ENCODE data around the gene USP37. TPM values are rescaled to one million over a fixed set of nuclear protein-coding genes. Genes with fewer than 3 reads are reported as not detected.
A peak's percentile ranks its signal among the peaks of the same experiment; 100 is the strongest.

Gene USP37
- total and polyA plus RNA-seq, 2 of the 13 experiments (the other 11 are each of a cell fraction or from before 2014, with no cell fraction given): 6.5 to 30.6 TPM

- TF ChIP-seq ZNF124 (CRISPR knock-in tag; IDR thresholded peaks at IDR 0.05): peak; percentile 40; the same call in 1 of the 2 replicates
- peak; percentile 90 for TF ChIP-seq DRAP1 (CRISPR knock-in tag; IDR thresholded peaks at IDR 0.05)
- peak; percentile 48; the same call in 1 of the 2 replicates for TF ChIP-seq GMEB1 (CRISPR knock-in tag; IDR thresholded peaks at IDR 0.05; ENCODE audit: borderline replicate concordance)
- TF ChIP-seq NR2F1 (CRISPR knock-in tag; IDR thresholded peaks at IDR 0.05): peak in 1 of 2 experiments; percentile 42; a peak in 1 of 4 replicates
- TF ChIP-seq PHB2 (IDR thresholded peaks at IDR 0.05; ENCODE audit: partially characterized antibody): no peak
- TF ChIP-seq ZNF556 (CRISPR knock-in tag; IDR thresholded peaks at IDR 0.05; ENCODE audit: borderline replicate concordance): 0 out of 2 replicates have a peak, but pooled peaks have one; percentile 51
- peak; percentile 22 for TF ChIP-seq ZNF33B (CRISPR knock-in tag; IDR thresholded peaks at IDR 0.05)
- peak; percentile 79; the same call in 1 of the 2 replicates for TF ChIP-seq FOXC1 (CRISPR knock-in tag; IDR thresholded peaks at IDR 0.05; ENCODE audit: borderline replicate concordance)
- no peak for TF ChIP-seq SOX6 (IDR thresholded peaks at IDR 0.05)
- peak; percentile 84 for TF ChIP-seq SOX6 (CRISPR knock-in tag; IDR thresholded peaks at IDR 0.05)
- peak; percentile 92 for TF ChIP-seq PHF21A (CRISPR knock-in tag; IDR thresholded peaks at IDR 0.05)
- TF ChIP-seq ZFY (CRISPR knock-in tag; IDR thresholded peaks at IDR 0.05): peak; percentile 87
- peak; percentile 93 for TF ChIP-seq ZNF281 (CRISPR knock-in tag; IDR thresholded peaks at IDR 0.05; ENCODE audit: borderline replicate concordance)
- TF ChIP-seq POLR2G (IDR thresholded peaks at IDR 0.05; ENCODE audit: low read depth, low read length): peak; percentile 96
- no peak for TF ChIP-seq PLRG1 (conservative IDR thresholded peaks at IDR 0.05)
- TF ChIP-seq ISL2 (CRISPR knock-in tag; IDR thresholded peaks at IDR 0.05): peak; percentile 74; the same call in 1 of the 2 replicates
- TF ChIP-seq ZNF747 (CRISPR knock-in tag; IDR thresholded peaks at IDR 0.05; ENCODE audit: borderline replicate concordance): peak; percentile 78; the same call in 1 of the 2 replicates
- peak; percentile 21; the same call in 1 of the 2 replicates for TF ChIP-seq ZBTB21 (CRISPR knock-in tag; IDR thresholded peaks at IDR 0.05)
- peak; percentile 80 for TF ChIP-seq SOX5 (CRISPR knock-in tag; IDR thresholded peaks at IDR 0.05; ENCODE audit: borderline replicate concordance)
- TF ChIP-seq ZNF335 (CRISPR knock-in tag; IDR thresholded peaks at IDR 0.05): peak; percentile 72; the same call in 1 of the 2 replicates
- TF ChIP-seq ZBTB37 (CRISPR knock-in tag; IDR thresholded peaks at IDR 0.05): no peak
- TF ChIP-seq KMT2A (CRISPR knock-in tag; IDR thresholded peaks at IDR 0.05): 0 out of 2 replicates have a peak, but pooled peaks have one; percentile 44
- TF ChIP-seq SMAD3 (CRISPR knock-in tag; IDR thresholded peaks at IDR 0.05): peak; percentile 85
- no peak for TF ChIP-seq KLF9 (CRISPR knock-in tag; IDR thresholded peaks at IDR 0.05; ENCODE audit: low read depth)
- TF ChIP-seq MIER2 (CRISPR knock-in tag; IDR thresholded peaks at IDR 0.05): peak; percentile 83
Measured at GRCh38 chr2:218418717-218419458, 149.3 kb downstream of the USP37 start, which contains the start of gene VIL1 (continued).

All from HepG2 (cell line).